ENCODE data around the gene FBXW2. TPM values are rescaled to one million over a fixed set of nuclear protein-coding genes. Genes with fewer than 3 reads are reported as not detected.

FBXW2 gene
- polyA plus RNA-seq, 1 of the 3 experiments (the other 2 are of a cell fraction) = 40.1 TPM

GRCh38 chr9:120755810-120756434 is 37.3 kb downstream of the FBXW2 start:
- Histone ChIP-seq H4K20me1 (ENCODE audit: insufficient read depth) (no peaks in the 10 kb centered on the region), H3K9ac (no peak overlapping the region), H3K9me2 (no peaks in the 10 kb centered on the region), H2AFZ (ENCODE audit: low read depth) (no peak overlapping the region), H3K36me3 (replicated peaks in 1 of 2; ENCODE audit: control insufficient read depth in 1 of 2, insufficient read depth in 2 of 2, low read length in 1 of 2) (peaks cover 0 to 11% of the 10 kb centered on the region in 2 experiments), H3F3A (replicated peaks; ENCODE audit: insufficient read depth) (peaks cover 23% of the 10 kb centered on the region), H3K27ac (ENCODE audit: low read depth in 2 of 2, low read length in 1 of 2) (no peak overlapping the region; a peak in 1 of 4 replicates), H3K4me2 (no peak overlapping the region), H3K79me2 (ENCODE audit: insufficient read depth) (no peaks in the 10 kb centered on the region), H3K27me3 (ENCODE audit: insufficient read depth) (no peaks in the 10 kb centered on the region), H3K4me3 (ENCODE audit: low read depth in 2 of 2, low read length in 1 of 2) (peak overlapping the region in 1 of 2 experiments; percentile 26; a peak in 1 of 4 replicates), H3K9me3 (no peaks in the 10 kb centered on the region), H3K4me1 (ENCODE audit: control insufficient read depth in 1 of 2, insufficient read depth in 2 of 2, low read depth in 1 of 2, low read length in 1 of 2) (peaks cover 0 to 8% of the 10 kb centered on the region in 2 experiments; a peak in 1 of 4 replicates)
- 6% methylated on average over 6 of the region's 6 CpGs for WGBS (ENCODE audit: low lambda C conversion rate)
- ChIA-PET POLR2A (no interaction called here), CTCF (interaction anchor here (0.5 to 3.3 kb wide), 50 partner anchors 8 to 643 kb away, joined by 3 to 47 read pairs (median 4); partner anchors contain the start of gene FBXW2)
- DNase-seq = peak; percentile 86
- TF ChIP-seq USF2 (IDR thresholded peaks at IDR 0.05; ENCODE audit: borderline replicate concordance, low read depth, low read length) = no peak
- peak; percentile 94 for TF ChIP-seq RAD21 (IDR thresholded peaks at IDR 0.05; ENCODE audit: low read length)
- no peak for TF ChIP-seq POLR2AphosphoS5 (IDR thresholded peaks at IDR 0.05; ENCODE audit: low read depth, low read length)
- TF ChIP-seq SMC3 (IDR thresholded peaks at IDR 0.05; ENCODE audit: low read depth, low read length) = peak; percentile 74
- TF ChIP-seq CTCF (IDR thresholded peaks at IDR 0.05) = peak; percentile 90
- TF ChIP-seq RFX5 (IDR thresholded peaks at IDR 0.05; ENCODE audit: low read length) = no peak
- peak; percentile 23; the same call in 1 of the 2 replicates for TF ChIP-seq TCF12 (IDR thresholded peaks at IDR 0.05)
- no peak for TF ChIP-seq JUND (IDR thresholded peaks at IDR 0.05)
- no peak for TF ChIP-seq REST (IDR thresholded peaks at IDR 0.05; ENCODE audit: low read depth, low read length)

GRCh38 chr9:120755044-120755443 is 38.2 kb downstream of the FBXW2 start:
- Histone ChIP-seq H3K4me3 (ENCODE audit: low read depth in 2 of 2, low read length in 1 of 2) (no peak overlapping the region), H3K27ac (ENCODE audit: low read depth in 2 of 2, low read length in 1 of 2) (no peak overlapping the region), H3K9me2 (no peaks in the 10 kb centered on the region), H3K4me1 (ENCODE audit: control insufficient read depth in 1 of 2, insufficient read depth in 2 of 2, low read depth in 1 of 2, low read length in 1 of 2) (peaks cover 0 to 8% of the 10 kb centered on the region in 2 experiments; a peak in 1 of 4 replicates), H4K20me1 (ENCODE audit: insufficient read depth) (no peaks in the 10 kb centered on the region), H3K9me3 (no peaks in the 10 kb centered on the region), H2AFZ (ENCODE audit: low read depth) (no peak overlapping the region), H3K36me3 (replicated peaks in 1 of 2; ENCODE audit: control insufficient read depth in 1 of 2, insufficient read depth in 2 of 2, low read length in 1 of 2) (peaks cover 0 to 9% of the 10 kb centered on the region in 2 experiments), H3F3A (replicated peaks; ENCODE audit: insufficient read depth) (peaks cover 23% of the 10 kb centered on the region), H3K79me2 (ENCODE audit: insufficient read depth) (no peaks in the 10 kb centered on the region), H3K9ac (no peak overlapping the region), H3K4me2 (no peak overlapping the region), H3K27me3 (ENCODE audit: insufficient read depth) (no peaks in the 10 kb centered on the region)
- TF ChIP-seq SMC3 (IDR thresholded peaks at IDR 0.05; ENCODE audit: low read depth, low read length) = no peak
- ChIA-PET POLR2A (no interaction called here), CTCF (interaction anchor here (0.6 to 3.3 kb wide), 23 partner anchors 10 to 306 kb away, joined by 3 to 47 read pairs (median 7); partner anchors contain the start of gene FBXW2)
- 95% methylated on average over 2 of the region's 2 CpGs for WGBS (ENCODE audit: low lambda C conversion rate)
- DNase-seq = no peak
